Neuronal stem cell (in vitro differentiated cells): ENCODE results near the gene UBQLN3.

Source experiments
- DNase-seq: peaks from one replicate; pipeline ENCODE4 v3.0.0-alpha.2; 2013; ENCODE audit warnings: low spot score
- H2AFZ ChIP-seq: one replicate; pipeline ENCODE4 v1.6.1; 2013; ENCODE audit warnings: mild to moderate bottlenecking, low read length, inconsistent platforms
- H2AK5ac ChIP-seq: 2 replicates; pipeline ENCODE4 v1.6.1; 2013; ENCODE audit warnings: low read depth, mild to moderate bottlenecking, inconsistent platforms, low read length, moderate library complexity, mixed read lengths
- H2BK120ac ChIP-seq: 2 replicates; pipeline ENCODE4 v1.6.1; 2013; ENCODE audit warnings: low read depth, mild to moderate bottlenecking, inconsistent platforms, low read length, moderate library complexity, mixed read lengths
- H2BK12ac ChIP-seq: one replicate; pipeline ENCODE4 v1.6.1; 2013; ENCODE audit warnings: low read length, inconsistent platforms
- H2BK15ac ChIP-seq: 2 replicates; pipeline ENCODE4 v1.6.1; 2013; ENCODE audit warnings: mild to moderate bottlenecking, low read length, inconsistent platforms, mixed read lengths
- H2BK5ac ChIP-seq: one replicate; pipeline ENCODE4 v1.6.1; 2013; ENCODE audit warnings: inconsistent platforms, mild to moderate bottlenecking, low read length, moderate library complexity
- H3K14ac ChIP-seq: one replicate; pipeline ENCODE4 v1.6.1; 2013; ENCODE audit warnings: low read length, inconsistent platforms
- H3K18ac ChIP-seq: 2 replicates; pipeline ENCODE4 v1.6.1; 2013; ENCODE audit warnings: low read length, inconsistent platforms
- H3K23ac ChIP-seq: 2 replicates; pipeline ENCODE4 v1.6.1; 2013; ENCODE audit warnings: low read depth, mild to moderate bottlenecking, mixed read lengths, low read length, inconsistent platforms; ENCODE audit not compliant: poor library complexity
- H3K27ac ChIP-seq: replicated peaks from 3 replicates; pipeline ENCODE4 v1.5.1; 2013; ENCODE audit warnings: low read length, inconsistent platforms
- H3K27me3 ChIP-seq, 3 experiments: 2 replicates each; pipeline ENCODE4 v1.6.1; 2013; ENCODE audit warnings: low read length in 3 of 3, mild to moderate bottlenecking in 2 of 3, inconsistent platforms in 1 of 3, low read depth in 1 of 3, mixed read lengths in 1 of 3, moderate library complexity in 1 of 3; ENCODE audit not compliant: control insufficient read depth in 3 of 3, insufficient read depth in 3 of 3
- H3K36me3 ChIP-seq, 2 donors: replicated peaks in 1 of 2; 2 replicates each; pipeline ENCODE4 v1.6.1; 2013; ENCODE audit warnings: low read length in 2 of 2; ENCODE audit not compliant: control insufficient read depth in 2 of 2, insufficient read depth in 2 of 2
- H3K4ac ChIP-seq: 2 replicates; pipeline ENCODE4 v1.6.1; 2013; ENCODE audit warnings: inconsistent platforms, mild to moderate bottlenecking, low read length, moderate library complexity
- H3K4me1 ChIP-seq, 2 donors: 1 replicate in 1 of 2; 2 replicates in 1 of 2; pipeline ENCODE4 v1.6.1; 2013; ENCODE audit warnings: low read length in 2 of 2, low read depth in 1 of 2; ENCODE audit not compliant: control insufficient read depth in 2 of 2, insufficient read depth in 1 of 2
- H3K4me2 ChIP-seq: one replicate; pipeline ENCODE4 v1.6.1; 2013; ENCODE audit warnings: mild to moderate bottlenecking, low read length, inconsistent platforms; ENCODE audit not compliant: insufficient read depth, poor library complexity, severe bottlenecking
- H3K4me3 ChIP-seq, 2 donors: 2 replicates each; pipeline ENCODE4 v1.5.1; 2013; ENCODE audit warnings: low read length in 2 of 2, mild to moderate bottlenecking in 2 of 2, inconsistent platforms in 1 of 2, moderate library complexity in 1 of 2
- H3K79me1 ChIP-seq: one replicate; pipeline ENCODE4 v1.6.1; 2013; ENCODE audit warnings: low read depth, mild to moderate bottlenecking, inconsistent platforms, low read length, moderate library complexity
- H3K9ac ChIP-seq: one replicate; pipeline ENCODE4 v1.6.1; 2013; ENCODE audit warnings: mild to moderate bottlenecking, low read depth, low read length, inconsistent platforms; ENCODE audit not compliant: poor library complexity
- H3K9me3 ChIP-seq, 2 donors: replicated peaks in 1 of 2; 2 replicates each; pipeline versions ENCODE3 to v1.6.1; 2013; ENCODE audit warnings: low read length in 2 of 2, mild to moderate bottlenecking in 2 of 2, inconsistent platforms in 1 of 2, low read depth in 1 of 2, mixed read lengths in 1 of 2, moderate library complexity in 1 of 2; ENCODE audit not compliant: control insufficient read depth in 2 of 2, insufficient read depth in 1 of 2
- H4K8ac ChIP-seq: one replicate; pipeline ENCODE4 v1.6.1; 2013; ENCODE audit warnings: low read depth, mild to moderate bottlenecking, inconsistent platforms, low read length, moderate library complexity
- H4K91ac ChIP-seq: one replicate; pipeline ENCODE4 v1.6.1; 2013; ENCODE audit warnings: low read length, low read depth, mild to moderate bottlenecking, inconsistent platforms; ENCODE audit not compliant: poor library complexity
- WGBS, 2 donors: extraction: QIAGEN DNeasy Blood & Tissue Kit; methylation state at CpG; one replicate each; pipeline ENCODE4 v1.1.7; 2013; ENCODE audit warnings: missing lambda C conversion rate in 2 of 2, mixed read lengths in 1 of 2; ENCODE audit not compliant: insufficient read length in 2 of 2, insufficient replicate concordance in 1 of 2; ENCODE audit errors: extremely low coverage in 2 of 2; 5-methylcytosine and 5-hydroxymethylcytosine counted together

Gene UBQLN3

GRCh38 chr11:5528495-5528894, 18.7 kb upstream of the UBQLN3 start:
- Histone ChIP-seq H3K4ac (no peak overlapping the region), H2BK5ac (no peak overlapping the region), H3K36me3 (no peaks in the 10 kb centered on the region), H4K8ac (no peak overlapping the region), H3K18ac (no peak overlapping the region), H2AK5ac (no peak overlapping the region), H3K4me2 (no peak overlapping the region), H3K23ac (no peak overlapping the region), H3K9me3 (no peaks in the 10 kb centered on the region), H2BK15ac (no peak overlapping the region), H2AFZ (no peak overlapping the region), H3K9ac (no peak overlapping the region), H4K91ac (no peak overlapping the region), H2BK120ac (no peak overlapping the region), H3K79me1 (no peaks in the 10 kb centered on the region), H3K27me3 (no peaks in the 10 kb centered on the region), H2BK12ac (no peak overlapping the region), H3K4me1 (no peaks in the 10 kb centered on the region), H3K27ac (no peak overlapping the region), H3K14ac (no peak overlapping the region), H3K4me3 (no peak overlapping the region)
- DNase-seq, result no peak
- WGBS, 2 donors, result no CpG with 5 or more reads among the region's 1 CpG

- no peak overlapping the region for H3K9ac ChIP-seq
- no peaks in the 10 kb centered on the region for H3K4me1 ChIP-seq
- peak overlapping the region; percentile 42 for H3K14ac ChIP-seq
- no peak overlapping the region for H2BK12ac ChIP-seq
- no peak overlapping the region for H3K4me3 ChIP-seq
- no peak overlapping the region for H4K8ac ChIP-seq
- H3K27me3 ChIP-seq, result no peaks in the 10 kb centered on the region
- no peak overlapping the region for H2BK120ac ChIP-seq
- no peak overlapping the region for H3K4ac ChIP-seq
- H3K18ac ChIP-seq, result no peak overlapping the region
- DNase-seq, result no peak
- peak overlapping the region; percentile 27 for H2BK15ac ChIP-seq
- no peak overlapping the region for H3K27ac ChIP-seq
- no peaks in the 10 kb centered on the region for H3K36me3 ChIP-seq
- H3K79me1 ChIP-seq, result no peaks in the 10 kb centered on the region
- peak overlapping the region; percentile 16 for H3K23ac ChIP-seq
- peak overlapping the region; percentile 6 for H4K91ac ChIP-seq
- no CpG with 5 or more reads among the region's 5 CpGs for WGBS, 2 donors
- H3K4me2 ChIP-seq, result no peak overlapping the region
- H2AFZ ChIP-seq, result no peak overlapping the region
- H3K9me3 ChIP-seq, result no peaks in the 10 kb centered on the region
- H2AK5ac ChIP-seq, result no peak overlapping the region
- no peak overlapping the region for H2BK5ac ChIP-seq
Measured at GRCh38 chr11:5527716-5528115, 18.0 kb upstream of the UBQLN3 start.

- Histone ChIP-seq H3K27ac (no peak overlapping the region), H3K27me3 (no peaks in the 10 kb centered on the region), H2AFZ (no peak overlapping the region), H4K8ac (no peak overlapping the region), H3K18ac (no peak overlapping the region), H4K91ac (no peak overlapping the region), H2BK120ac (no peak overlapping the region), H2AK5ac (no peak overlapping the region), H3K23ac (no peak overlapping the region), H2BK15ac (no peak overlapping the region), H3K36me3 (no peaks in the 10 kb centered on the region), H3K4ac (no peak overlapping the region), H2BK12ac (no peak overlapping the region), H3K4me2 (no peak overlapping the region), H2BK5ac (no peak overlapping the region), H3K4me3 (no peak overlapping the region), H3K14ac (no peak overlapping the region), H3K9me3 (no peaks in the 10 kb centered on the region), H3K79me1 (no peaks in the 10 kb centered on the region), H3K4me1 (no peaks in the 10 kb centered on the region), H3K9ac (no peak overlapping the region)
- no peak for DNase-seq
- 100% methylated on average over 1 of the region's 3 CpGs; no CpG with 5 or more reads in 1 of the 2 donors for WGBS, 2 donors
Measured at GRCh38 chr11:5524756-5525155, 15.0 kb upstream of the UBQLN3 start.

GRCh38 chr11:5522308-5522707, 12.6 kb upstream of the UBQLN3 start:
- Histone ChIP-seq H3K9me3 (no peaks in the 10 kb centered on the region), H3K14ac (no peak overlapping the region), H3K4me2 (no peak overlapping the region), H2AFZ (no peak overlapping the region), H3K4ac (no peak overlapping the region), H2AK5ac (no peak overlapping the region), H3K4me1 (no peaks in the 10 kb centered on the region), H3K27ac (no peak overlapping the region), H2BK5ac (no peak overlapping the region), H2BK15ac (no peak overlapping the region), H4K8ac (no peak overlapping the region), H3K79me1 (no peaks in the 10 kb centered on the region), H2BK120ac (no peak overlapping the region), H3K27me3 (no peaks in the 10 kb centered on the region), H3K18ac (no peak overlapping the region), H2BK12ac (no peak overlapping the region), H3K4me3 (no peak overlapping the region), H4K91ac (no peak overlapping the region), H3K36me3 (no peaks in the 10 kb centered on the region), H3K23ac (no peak overlapping the region), H3K9ac (no peak overlapping the region)
- DNase-seq, result no peak
- WGBS, 2 donors, result no CpG with 5 or more reads among the region's 2 CpGs
